HG02759 (cell line): ENCODE data around the gene CACNA1D.
"Not testable (repeated sequence)": the region's sequence is repeated elsewhere in the genome, so short reads cannot be mapped to it uniquely, and the experiment has no call there.

Experiments
- ATAC-seq: cut with Tn5 transposase; IDR thresholded peaks from one replicate; pipeline ENCODE4 v1.9.1; 2021; ENCODE audit warnings: mild to moderate bottlenecking, moderate library complexity; ENCODE audit not compliant: unreplicated experiment

The CACNA1D gene

GRCh38 chr3:53493963-53494791 is at the start of gene CACNA1D:
TSS of gene CACNA1D (plus strand) at chr3:53494611. CDS start at chr3:53495167, 556 bp downstream.
- ATAC-seq = peak; percentile 42

- ATAC-seq = no peak
These were observed 37.3 kb upstream of the CACNA1D start for GRCh38 chr3:53457068-53457467.

- no peak for ATAC-seq
These were observed 34.1 kb upstream of the CACNA1D start for GRCh38 chr3:53460326-53460725.

- no peak for ATAC-seq
These were observed 30.0 kb upstream of the CACNA1D start for GRCh38 chr3:53464424-53464823.

- ATAC-seq = not testable (repeated sequence)
These were observed 24.7 kb upstream of the CACNA1D start for GRCh38 chr3:53469758-53470157.

GRCh38 chr3:53473422-53473821 is 21.0 kb upstream of the CACNA1D start:
- ATAC-seq = no peak

GRCh38 chr3:53476372-53476771 is 18.0 kb upstream of the CACNA1D start:
- not testable (repeated sequence) for ATAC-seq

GRCh38 chr3:53477689-53478088 is 16.7 kb upstream of the CACNA1D start:
- not testable (repeated sequence) for ATAC-seq

- ATAC-seq = no peak
These were observed 16.1 kb upstream of the CACNA1D start for GRCh38 chr3:53478166-53478830.

GRCh38 chr3:53478921-53479664 is 15.3 kb upstream of the CACNA1D start:
- ATAC-seq = no peak

- ATAC-seq = no peak
These were observed 12.2 kb upstream of the CACNA1D start for GRCh38 chr3:53482227-53482626.

- ATAC-seq = no peak
These were observed 10.6 kb upstream of the CACNA1D start for GRCh38 chr3:53483821-53484220.

GRCh38 chr3:53484984-53485383 is 9.4 kb upstream of the CACNA1D start:
- ATAC-seq = no peak

GRCh38 chr3:53485675-53486403 is 8.6 kb upstream of the CACNA1D start:
- ATAC-seq = no peak

GRCh38 chr3:53486961-53487654 is 7.3 kb upstream of the CACNA1D start:
- no peak for ATAC-seq

- no peak for ATAC-seq
These were observed 5.0 kb upstream of the CACNA1D start for GRCh38 chr3:53489386-53489785.

GRCh38 chr3:53489787-53490458 is 4.5 kb upstream of the CACNA1D start:
- no peak for ATAC-seq

- no peak for ATAC-seq
These were observed 3.9 kb upstream of the CACNA1D start for GRCh38 chr3:53490459-53490968.

- no peak for ATAC-seq
These were observed 3.1 kb upstream of the CACNA1D start for GRCh38 chr3:53491276-53491675.

- ATAC-seq = no peak
These were observed 832 bp upstream of the CACNA1D start for GRCh38 chr3:53493595-53493962.
